NAMALWA (cell line): Measurements from ENCODE around the gene ZCCHC24.
A peak's percentile ranks its signal among the peaks of the same experiment; 100 is the strongest.

Experiments
- DNase-seq: peaks from one replicate; pipeline ENCODE4 v3.0.0-alpha.2; 2015; ENCODE audit warnings: low spot score

Gene ZCCHC24

DNA sequence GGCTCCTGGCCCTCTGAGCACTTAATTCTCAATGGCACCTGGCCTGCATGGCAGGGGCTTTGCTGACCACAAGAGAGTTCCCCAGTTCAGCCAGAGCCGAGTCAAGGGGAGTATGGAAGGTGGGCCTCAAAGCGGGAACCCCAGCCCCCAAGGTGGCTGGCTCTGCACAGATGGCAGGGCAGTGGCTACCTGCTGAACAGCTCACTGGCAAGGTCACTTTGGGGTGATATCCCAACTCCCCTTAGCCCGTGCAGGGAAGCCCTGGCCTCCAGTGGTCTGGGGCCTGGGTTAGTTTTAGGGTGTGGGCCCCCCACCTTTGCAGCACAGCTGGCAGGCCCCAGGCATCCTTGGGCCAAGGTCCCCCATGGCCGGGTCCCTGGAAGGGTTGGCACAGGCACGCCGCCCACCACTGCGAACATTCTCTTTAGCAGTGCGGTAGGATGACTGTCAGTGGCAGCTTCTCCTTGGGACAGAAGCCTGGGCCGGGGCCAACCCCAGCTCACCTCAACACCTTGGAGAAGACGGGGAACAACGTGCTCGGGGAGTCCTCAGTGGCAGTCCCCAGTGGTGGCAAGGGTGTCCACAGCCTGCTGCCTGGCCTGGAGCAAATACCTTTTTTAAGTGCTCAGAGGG, 61.3 kb downstream of the ZCCHC24 start:
- no peak for DNase-seq

DNA sequence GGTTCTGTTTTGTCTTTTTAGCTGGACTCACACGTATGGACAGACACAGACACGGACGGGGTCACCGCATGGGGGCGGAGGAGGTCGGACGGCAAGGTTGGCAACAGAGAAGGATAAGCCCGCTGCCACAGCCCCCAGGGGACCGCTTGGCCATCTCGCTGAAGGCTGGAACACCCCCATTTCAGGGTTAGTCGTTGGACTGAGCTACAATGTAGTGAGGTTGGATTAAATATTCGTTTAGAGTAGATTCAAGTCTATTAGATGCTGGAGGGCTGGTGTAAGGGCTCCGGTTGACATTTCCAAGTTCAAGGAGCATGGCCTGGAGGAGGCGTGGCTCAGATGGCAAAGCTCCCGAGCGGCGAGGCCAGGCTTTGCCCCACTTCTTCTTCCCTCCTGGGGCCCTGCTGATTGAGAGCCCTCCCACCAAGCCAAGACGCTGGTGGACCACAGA, 62.9 kb downstream of the ZCCHC24 start:
- no peak for DNase-seq

DNA sequence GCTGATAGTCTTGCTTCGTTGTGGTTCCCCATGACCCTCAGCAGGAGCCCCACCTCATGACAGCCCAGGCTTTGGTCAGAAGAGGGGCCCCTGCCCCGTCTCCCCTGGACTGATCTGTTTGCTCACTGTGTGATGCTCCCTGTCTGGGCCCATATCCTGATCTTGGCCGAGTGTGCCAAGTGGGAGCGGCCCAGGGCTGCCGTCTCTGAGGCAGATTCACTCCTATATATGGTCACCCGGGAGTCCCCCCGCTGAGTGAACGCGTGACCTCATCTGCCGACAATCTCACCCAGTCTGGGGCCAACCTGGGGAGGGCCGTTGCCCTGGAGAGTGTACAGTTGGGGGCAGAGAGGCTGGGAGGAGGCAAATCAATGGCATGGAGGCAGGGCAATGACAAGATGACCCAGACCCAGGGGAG, 63.6 kb downstream of the ZCCHC24 start:
- DNase-seq: no peak

DNA sequence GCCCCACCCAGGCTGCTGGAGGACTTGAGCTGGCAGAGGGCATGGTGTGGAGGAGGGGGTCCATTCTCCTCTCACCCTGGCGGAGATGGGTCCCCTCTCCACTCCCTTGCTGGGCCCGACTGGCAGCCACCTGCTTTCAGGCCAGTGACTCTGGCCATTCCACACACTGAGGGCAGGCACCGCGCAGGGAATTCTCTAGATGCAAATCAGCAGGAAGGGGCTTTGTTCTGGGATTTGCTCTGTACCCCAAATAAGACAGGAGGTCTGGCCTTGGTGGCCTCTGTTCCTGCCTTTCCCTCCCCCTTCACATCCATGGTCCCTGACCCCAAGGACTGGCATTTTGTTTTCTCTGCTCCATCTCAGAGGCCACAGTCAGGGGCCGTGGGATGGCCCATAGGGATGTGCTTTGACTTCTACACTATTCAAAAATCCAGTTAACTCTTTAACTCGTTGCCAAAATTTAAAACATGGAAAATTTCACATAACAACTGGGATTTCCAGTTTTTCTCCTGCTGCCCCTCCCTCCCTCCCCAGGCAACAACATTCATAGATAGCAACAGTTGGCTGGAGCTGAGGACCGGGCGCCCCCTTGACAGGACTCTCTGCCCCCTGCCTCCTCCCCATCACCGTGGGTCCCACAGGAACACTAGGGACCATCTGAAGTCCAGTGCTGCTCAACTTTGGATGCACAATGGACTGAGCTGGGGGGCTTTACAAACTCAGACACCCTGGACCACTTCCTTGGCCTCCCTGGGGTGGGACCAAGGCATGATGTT, 64.3 kb downstream of the ZCCHC24 start:
- no peak for DNase-seq

DNA sequence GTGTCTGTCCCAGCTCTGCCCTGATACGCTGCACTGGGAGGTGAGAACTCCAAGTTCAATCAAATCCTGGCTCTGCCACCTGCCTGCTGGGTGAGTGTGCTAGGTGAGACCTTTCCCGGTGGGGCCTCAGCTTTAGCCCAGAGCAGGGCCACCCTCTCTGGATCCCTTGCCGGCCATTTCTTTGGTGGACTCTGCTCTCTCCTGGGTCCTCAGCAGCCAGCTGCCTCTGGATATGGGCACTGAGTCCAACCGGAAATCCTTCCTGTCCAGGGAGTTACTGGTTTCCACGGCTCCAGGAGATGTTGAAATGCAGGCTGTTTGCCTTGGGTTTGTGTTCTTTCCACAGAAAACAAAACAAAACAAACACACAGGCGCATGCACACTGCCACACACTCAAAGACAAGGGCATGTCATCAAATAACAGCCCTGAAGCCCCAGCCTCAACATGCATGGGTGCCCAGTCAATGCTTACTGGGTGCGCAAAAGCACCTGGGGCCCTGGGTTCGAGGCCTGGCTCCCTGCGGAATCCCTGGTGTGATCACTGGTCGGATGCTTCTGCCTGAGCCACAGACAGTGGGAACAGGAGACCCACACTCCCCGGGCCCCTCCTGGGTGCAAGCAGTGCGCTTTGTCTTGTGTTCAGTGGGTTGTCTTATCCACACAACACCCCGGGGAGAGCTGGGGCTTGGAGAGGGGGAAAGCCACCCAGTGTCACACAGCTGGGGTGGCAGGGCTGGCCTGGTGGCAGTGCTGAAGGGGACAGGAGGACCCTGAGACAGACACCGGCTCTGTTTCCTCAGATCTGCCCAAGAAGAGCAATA, 65.1 kb downstream of the ZCCHC24 start:
- no peak for DNase-seq

DNA sequence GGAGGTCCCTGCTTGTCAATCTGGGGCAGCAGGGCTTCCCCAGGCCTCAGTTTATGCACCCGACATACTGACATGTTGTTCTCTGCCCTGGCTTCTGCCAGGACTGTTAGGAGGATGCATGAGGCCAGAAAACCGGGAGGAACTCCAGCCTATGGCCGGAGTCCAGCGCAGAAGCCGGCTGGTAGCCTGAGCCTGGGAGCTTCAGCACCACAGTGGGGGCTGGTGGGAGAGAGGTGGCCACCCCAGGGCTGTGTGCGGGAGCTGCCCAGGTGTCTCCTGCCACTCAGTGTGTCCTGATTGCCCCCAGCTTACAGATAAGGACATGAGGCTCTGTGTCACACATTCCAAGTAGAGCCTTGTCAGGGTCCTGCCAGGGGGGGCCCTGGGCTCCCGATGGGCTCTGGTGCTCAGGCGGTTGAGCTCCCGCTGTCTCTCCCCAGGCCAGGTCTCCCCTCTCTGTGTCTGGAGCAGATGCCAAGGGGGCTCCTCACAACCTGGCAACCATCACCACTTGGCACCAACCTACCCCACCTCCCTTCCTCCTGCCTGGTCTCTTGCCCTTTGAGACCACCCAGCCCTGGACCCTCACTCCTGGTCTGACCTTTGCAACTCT, 65.8 kb downstream of the ZCCHC24 start:
- no peak for DNase-seq

DNA sequence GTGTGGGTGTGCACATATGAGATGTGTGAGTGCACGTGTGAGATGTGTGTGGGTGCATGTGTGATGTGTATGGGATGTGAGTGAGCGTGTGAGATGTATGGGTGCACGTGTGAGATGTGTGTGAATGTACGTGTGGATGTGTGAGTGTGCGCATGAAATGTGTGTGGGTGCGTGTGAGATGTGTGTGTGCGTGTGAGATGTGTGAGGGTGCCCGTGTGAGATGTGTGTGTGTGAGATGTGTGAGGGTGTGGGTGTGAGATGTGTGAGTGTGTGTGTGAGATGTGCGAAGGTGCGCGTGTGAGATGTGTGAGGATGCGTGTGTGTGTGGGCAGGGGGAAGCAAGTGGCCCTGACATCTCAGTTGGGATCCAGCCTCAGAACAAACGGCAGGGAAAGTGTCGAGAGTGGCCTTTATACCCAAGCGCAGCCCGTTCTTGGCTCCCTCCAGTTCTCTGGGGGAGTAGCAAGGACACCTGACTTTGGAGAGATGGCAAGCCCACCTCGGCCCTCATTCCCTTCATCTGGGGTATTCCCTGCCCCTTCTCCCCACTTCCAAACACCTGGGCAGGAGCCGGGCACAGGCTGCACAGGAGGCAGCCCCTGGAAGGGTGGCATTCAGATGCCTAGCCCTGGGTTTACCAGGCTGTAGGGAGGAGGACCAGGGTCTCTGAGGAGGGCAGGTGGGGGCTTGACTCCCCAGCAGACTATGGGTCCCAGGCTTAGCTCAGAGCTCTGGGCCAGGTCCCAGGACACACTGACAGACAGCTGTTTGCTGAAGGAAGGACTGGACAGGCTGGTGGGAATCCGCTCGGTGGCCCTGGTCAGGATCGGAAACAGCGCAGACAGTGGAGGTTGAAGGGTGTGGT, 66.5 kb downstream of the ZCCHC24 start:
- no peak for DNase-seq

DNA sequence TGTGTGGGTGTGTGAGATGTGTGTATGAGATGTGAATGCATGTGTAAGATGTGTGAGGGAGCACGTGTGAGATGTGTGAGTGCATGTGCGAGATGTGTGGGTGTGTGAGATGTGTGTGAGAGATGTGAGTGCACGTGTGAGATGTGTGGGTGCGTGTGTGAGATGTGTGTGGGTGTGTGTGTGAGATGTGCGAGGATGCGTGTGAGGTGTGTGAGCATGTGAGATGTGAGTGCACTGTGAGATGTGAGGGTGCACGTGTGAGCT, 67.1 kb downstream of the ZCCHC24 start:
- no peak for DNase-seq

DNA sequence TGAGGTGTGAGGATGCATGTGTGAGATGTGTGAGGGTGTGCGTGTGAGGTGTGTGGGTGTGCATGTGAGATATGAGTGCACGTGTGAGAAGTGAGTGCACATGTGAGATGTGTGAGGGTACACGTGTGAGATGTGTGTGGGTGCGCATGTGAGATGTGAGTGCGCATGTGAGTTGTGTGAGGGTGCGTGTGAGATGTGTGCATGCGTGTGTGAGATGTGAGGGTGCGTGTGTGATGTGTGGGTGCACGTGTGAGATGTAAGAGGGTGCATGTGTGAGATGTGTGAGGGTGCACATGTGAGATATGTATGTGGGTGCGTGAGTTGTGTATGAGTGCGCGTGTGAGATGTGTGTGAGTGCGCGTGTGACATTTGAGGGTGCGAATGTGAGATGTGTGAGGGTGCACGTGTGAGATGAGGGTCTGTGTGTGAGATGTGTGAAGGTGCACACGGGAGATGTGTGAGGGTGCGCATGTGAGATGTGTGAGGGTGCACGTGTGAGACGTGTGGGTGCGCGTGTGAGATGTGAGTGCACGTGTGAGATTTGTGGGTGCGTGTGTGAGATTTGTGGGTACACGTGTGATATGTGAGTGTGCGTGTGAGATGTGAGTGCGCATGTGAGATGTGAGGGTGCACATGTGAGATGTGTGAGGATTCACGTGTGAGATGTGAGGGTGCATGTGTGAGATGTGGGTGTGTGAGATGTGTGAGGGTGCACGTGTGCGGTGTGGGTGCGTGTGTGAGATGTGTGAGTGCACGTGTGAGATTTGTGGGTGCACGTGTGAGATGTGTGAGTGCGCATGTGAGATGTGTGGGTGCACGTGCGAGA, 67.7 kb downstream of the ZCCHC24 start:
- no peak for DNase-seq

DNA sequence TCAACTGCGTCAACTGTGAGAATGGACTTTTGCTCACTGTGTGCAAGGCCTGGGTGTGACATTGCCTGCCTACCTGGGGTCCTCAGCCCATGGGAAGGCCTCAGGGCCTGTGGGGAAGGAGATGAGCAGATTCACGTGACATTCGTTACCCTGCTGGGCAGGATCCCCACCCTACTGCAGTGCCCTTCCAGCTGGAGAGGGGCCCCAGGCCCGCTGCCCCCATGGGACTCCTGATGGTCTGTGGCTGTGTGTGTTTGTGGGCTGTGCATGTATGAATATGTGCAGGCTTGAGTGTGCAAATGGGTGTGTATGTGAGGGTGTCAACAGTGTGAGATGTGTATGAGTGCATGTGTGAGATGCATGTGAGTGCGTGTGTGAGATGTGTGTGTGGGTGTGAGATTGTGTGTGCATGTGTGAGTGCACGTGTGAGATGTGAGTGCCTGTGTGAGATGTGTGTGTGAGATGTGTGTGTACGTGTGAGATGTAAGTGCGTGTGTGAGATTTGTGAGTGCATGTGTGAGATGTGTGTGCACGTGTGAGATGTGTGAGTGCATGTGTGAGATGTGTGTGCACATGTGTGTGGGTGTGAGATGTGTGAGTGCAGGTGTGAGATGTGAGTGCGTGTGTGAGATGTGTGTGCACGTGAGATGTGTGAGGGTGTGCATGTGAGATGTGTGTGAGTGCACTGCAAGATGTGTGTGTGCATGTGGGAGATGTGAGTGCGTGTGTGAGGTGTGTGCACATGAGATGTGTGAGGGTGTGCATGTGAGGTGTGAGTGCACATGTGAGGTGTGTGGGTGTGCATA, 68.5 kb downstream of the ZCCHC24 start:
- DNase-seq: no peak

DNA sequence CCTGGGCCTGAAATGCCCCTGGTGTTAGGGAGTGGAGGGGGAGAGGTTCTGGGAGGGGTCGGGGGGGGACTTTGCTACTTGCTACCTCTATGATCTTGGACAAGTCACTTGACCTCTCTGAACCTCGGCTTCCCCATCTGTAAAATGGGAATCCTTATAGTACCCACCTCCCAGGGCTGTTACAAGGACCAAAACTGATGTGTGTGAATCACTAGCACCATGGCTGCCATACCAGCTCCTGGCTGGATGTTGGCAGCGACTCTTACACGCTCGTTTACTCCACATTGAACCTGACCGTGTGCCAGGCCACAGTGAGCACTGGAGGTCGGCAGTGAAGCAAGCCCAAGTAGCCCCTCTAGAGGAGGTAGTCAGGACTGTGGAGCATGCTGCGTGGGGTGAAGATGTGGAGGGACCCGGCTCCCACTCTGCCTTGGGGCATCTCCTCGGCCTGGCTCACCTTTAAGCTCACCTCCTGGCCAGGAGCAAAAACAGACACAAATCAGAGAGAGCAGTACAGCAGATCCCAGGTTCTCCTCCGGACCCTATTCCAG, 69.3 kb downstream of the ZCCHC24 start:
- no peak for DNase-seq

DNA sequence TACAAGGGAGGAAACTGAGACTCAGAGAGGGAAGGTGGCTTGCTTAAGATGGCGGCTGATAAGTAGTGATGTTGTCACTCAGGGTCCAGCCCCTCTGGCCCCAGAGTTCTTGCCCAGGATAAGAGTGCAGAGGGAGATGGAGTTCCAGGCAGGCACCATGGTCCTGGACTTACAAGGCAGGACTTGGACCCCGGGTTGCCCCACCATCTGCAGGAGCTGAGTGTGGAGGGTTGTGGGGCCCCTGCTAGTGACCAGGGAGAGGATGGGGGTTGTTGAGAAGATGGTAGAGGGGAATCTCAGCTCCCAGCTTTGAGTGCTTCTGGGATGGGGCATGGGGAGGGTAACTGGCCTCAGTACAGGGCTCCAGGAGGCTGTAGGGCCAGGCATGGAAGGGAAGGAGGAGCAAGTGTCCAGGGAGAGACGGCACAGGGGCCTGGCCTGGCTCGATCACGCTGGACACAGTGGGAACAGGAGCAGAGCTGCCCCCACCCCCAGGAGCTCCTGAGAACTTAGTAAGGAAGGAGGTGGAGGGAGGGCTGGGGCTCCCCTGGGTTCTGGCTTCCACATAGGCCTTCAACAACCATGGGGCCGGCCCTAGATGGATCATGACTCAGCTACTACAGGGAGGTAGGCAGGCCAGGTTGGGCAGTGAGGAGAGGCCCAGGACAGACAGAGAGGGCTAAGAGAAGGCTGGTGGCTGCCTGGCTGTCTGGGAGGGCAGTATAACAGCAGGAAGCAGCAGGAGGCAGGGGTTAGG, 69.9 kb downstream of the ZCCHC24 start:
- DNase-seq: no peak

DNA sequence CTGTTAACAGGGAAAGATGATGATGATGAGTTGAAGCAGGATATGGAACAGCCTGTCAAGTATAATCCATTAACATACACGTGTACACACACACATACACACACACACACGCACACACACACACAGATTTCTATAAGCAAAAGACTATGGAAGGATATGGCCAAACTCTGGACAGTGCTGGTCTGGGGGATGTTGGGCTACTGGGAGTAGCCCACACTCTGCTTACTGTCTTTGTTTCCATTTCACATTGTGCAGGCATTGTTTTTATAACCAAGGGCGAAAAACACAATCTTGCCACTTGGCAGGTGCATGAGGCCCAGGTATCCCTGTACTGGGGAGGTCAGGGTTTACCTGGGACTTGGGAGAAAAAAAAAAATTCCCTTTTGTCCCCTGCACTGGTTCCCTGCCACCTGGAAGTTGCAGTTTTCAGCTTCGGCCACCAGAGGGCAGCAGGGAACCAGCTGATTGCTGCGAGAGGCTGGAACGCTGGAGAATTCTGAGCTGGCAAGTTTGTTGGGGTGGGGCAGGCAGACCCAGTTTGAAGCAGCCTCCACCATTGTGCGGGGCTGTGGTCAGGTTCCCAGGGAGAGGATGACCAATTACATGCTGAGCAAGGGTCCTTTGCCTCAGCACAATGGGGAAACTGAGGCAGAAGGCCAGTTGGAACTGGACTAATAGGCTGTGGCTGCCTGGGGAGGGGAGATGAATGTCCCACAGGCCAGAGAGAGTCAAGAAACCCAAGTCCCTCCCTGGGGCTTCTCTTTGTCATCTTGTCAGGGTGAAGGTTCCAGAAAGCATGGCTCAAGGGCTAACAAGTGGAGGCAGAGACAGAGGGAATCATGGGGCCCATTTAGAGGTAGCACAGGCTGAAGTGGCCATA, 70.9 kb downstream of the ZCCHC24 start:
- DNase-seq: peak; percentile 61

DNA sequence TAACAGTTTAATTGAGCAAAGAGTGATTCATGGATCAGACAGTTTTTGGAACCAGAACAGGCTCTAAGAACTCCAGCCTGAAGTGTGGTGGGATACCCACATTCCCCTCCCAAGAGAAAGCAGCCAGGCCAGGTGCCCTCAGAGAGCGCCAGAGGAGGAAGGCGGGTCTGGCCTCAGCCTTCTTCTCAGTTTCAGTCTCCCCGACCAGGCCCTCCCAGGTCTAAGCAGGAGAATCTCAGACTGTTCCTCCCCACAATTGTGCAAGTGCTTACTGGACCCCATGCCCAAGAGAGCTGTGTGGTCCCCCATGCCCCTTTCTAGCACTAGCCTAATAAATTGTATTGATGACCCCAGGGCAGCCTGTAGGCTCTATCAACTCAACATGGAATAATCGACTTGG, 72.6 kb downstream of the ZCCHC24 start:
- no peak for DNase-seq

DNA sequence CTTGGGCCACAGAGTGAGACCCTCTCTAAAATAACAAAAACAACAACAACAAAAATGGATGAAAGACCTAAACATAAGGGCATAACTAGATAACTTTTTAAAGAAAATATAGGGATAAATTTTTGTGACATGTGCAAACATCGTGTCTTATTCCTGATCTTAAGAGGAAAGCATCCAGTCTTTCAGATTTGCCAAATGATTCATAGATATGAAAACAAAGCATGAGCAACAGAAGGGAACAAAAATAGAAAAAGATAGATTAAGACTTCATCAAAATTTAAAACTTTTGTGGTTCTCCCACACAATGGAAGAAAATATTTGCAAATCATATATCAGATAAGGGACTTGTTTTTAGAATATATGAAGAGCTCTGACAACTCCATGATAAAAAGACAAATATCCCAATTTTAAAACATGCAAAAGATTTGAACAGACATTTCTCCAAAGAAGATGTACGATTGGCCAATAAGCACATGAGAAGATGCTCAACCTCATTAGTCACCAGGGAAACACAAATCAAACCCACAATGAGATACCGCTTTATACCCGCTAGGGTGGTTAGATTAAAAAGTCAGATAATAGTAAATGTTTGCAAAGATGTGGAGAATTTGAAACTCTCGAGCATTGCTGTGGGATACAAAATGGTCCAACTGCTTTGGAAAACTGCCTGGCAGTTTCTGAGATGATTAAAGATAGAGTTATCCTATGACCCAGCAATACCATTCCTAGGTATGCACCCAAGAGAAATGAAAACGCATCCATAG, 77.8 kb downstream of the ZCCHC24 start:
- DNase-seq: no peak

DNA sequence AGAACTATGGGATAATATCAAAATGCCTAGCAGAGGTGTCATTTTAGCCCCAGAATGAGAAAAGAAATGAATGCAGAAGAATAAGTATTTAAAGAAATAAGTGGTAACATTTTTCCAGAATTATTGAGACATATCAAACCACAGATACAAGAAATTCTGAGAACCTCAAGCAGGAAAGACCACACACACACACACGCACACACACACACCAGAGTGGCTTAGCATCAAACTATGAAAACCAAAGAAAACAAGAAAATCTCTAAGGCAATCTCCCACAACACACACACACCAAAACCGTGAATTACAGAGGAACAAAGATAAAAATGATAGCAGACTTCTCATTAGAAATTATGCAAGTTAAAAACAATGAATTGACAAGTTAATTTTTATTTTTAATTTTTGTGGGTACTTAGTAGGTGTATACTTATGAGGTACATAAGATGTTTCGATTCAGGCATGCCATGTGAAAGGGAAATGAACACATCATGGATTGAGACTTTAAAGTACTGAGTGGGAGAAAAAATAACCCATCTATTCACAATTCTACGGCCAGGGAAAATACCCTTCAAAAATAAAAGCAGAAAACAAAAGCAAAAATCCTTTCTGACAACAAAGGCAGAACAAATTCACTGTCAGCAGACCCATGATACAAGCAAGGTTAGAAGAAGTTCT, 83.6 kb downstream of the ZCCHC24 start:
- DNase-seq: no peak
